Measurements from ENCODE around the gene CREB3L2.

DNA sequence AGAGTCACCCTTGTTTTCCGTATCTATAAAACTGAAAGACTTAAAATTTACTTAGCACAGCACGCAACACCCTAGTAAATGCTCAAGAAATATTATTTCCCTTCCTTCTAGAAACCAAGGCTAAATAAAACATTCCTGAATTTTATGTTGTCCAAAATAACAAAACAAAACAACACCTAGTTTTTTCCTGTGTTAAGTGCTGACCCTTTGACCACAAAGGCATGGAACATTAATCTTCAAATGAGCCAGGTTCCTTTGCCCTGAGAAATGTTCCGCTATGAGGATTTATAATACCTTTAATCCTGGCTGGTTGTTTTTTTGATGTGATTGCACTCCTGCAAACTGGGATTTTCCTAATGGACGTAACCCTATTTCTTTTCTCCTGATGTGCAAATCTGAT, 126.1 kb downstream of the CREB3L2 start:
- TF ChIP-seq, protein P1, sequence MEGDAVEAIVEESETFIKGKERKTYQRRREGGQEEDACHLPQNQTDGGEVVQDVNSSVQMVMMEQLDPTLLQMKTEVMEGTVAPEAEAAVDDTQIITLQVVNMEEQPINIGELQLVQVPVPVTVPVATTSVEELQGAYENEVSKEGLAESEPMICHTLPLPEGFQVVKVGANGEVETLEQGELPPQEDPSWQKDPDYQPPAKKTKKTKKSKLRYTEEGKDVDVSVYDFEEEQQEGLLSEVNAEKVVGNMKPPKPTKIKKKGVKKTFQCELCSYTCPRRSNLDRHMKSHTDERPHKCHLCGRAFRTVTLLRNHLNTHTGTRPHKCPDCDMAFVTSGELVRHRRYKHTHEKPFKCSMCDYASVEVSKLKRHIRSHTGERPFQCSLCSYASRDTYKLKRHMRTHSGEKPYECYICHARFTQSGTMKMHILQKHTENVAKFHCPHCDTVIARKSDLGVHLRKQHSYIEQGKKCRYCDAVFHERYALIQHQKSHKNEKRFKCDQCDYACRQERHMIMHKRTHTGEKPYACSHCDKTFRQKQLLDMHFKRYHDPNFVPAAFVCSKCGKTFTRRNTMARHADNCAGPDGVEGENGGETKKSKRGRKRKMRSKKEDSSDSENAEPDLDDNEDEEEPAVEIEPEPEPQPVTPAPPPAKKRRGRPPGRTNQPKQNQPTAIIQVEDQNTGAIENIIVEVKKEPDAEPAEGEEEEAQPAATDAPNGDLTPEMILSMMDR (conservative IDR thresholded peaks at IDR 0.05): no peak
- TF ChIP-seq ZFX (IDR thresholded peaks at IDR 0.05): no peak
